Measurements from ENCODE around the gene SLC22A3.
"Not testable (repeated sequence)": the region's sequence is repeated elsewhere in the genome, so short reads cannot be mapped to it uniquely, and the experiment has no call there.

SLC22A3 gene

GRCh38 chr6:160337301-160337700 is 10.9 kb upstream of the SLC22A3 start:
- no peak for DNase-seq

- DNase-seq, result no peak
These were observed 10.2 kb upstream of the SLC22A3 start for GRCh38 chr6:160337991-160338390.

- no peak for DNase-seq
These were observed 5.0 kb upstream of the SLC22A3 start for GRCh38 chr6:160343144-160343543.

DNA sequence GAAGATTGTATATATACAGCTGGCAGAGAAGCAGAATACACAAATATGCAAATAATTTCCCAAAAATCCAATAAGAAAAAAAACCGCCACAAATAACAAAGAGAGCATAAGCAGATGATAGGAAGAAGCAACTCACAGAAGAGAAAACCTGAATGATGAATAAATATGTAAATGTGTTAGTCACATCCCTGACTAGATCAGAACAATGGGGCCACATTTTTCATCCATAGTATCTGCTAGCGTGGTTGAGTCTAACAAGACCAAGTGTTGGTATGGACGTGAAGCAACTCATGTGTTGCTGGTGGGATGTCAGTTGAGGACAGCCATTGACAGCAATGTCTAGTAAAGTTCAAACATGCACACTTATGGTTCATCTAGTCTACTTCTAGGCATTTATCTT is 3.9 kb upstream of the SLC22A3 start:
- DNase-seq, result no peak

DNA sequence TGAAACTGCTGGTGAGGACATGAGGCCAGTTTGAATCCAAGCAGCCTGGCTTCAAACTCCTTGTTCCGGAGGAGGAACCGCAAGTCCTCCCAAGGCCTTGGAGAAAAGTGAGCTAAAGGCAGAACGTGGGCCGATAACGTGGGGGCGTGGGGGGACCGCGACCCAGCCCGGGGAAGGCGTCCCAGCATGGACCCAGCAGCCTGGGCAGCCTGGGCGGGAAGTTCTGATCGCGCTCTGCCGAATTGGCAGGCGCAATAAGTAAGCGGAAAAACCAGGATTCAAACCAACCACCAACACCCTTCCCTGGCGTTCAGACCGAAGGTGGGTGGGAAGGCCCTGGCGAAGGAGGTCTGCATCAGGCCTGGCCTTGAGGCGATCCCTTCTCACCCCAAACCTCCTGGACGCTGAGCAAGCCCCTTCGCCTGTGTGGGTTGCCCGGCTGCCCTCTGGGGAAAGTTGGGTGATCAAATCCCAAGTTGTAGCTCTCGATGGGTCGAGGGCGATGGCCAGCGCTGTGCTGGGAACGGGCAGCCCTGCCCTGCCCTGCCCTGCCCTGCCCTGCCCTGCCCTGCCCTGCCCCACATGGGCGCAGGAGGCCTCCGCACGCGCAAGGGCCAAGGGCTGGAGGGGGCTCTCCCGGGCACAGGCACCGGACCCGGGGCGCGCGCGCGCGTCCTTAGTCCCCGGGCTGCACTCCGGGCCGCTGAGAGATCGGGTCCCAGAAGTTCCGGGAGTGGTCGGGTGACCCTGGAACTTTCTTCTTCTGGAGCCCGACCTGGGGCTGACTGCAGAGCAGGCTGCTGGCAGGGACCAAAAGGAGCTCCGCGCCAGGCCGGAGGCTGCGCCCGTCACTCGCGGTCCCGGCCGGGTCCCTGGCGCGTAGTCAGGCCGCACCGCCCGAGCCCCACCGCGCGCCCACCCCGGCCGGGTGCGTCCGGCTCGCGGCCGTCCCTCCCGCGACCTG is 637 bp upstream of the SLC22A3 start:
- no peak for DNase-seq

- peak; percentile 34 for DNase-seq
These were observed 853 bp downstream of the SLC22A3 start for GRCh38 chr6:160349020-160349441.

- DNase-seq, result no peak
These were observed 1.7 kb downstream of the SLC22A3 start for GRCh38 chr6:160349814-160350350.

- no peak for DNase-seq
These were observed 5.8 kb downstream of the SLC22A3 start for GRCh38 chr6:160353950-160354496.

DNA sequence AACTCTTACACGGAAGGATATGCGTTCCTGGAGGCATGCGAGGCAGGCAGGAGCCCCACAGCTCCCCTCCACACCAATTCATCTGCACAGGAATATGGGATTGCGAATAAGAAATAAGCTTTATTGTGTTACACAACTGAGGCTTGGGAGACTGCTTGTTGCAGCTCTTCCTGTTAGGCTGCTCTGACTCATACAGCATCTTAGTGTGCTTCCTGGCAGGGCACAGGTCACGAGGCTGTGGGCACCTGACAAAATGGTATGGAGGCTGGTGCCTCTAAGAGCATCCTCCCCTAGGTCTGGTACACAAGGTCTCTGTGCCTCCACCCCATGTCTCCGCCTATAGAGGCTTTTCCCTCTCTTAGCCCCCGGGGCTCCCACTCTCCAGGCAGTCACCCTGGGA is 6.8 kb downstream of the SLC22A3 start:
- no peak for DNase-seq

DNA sequence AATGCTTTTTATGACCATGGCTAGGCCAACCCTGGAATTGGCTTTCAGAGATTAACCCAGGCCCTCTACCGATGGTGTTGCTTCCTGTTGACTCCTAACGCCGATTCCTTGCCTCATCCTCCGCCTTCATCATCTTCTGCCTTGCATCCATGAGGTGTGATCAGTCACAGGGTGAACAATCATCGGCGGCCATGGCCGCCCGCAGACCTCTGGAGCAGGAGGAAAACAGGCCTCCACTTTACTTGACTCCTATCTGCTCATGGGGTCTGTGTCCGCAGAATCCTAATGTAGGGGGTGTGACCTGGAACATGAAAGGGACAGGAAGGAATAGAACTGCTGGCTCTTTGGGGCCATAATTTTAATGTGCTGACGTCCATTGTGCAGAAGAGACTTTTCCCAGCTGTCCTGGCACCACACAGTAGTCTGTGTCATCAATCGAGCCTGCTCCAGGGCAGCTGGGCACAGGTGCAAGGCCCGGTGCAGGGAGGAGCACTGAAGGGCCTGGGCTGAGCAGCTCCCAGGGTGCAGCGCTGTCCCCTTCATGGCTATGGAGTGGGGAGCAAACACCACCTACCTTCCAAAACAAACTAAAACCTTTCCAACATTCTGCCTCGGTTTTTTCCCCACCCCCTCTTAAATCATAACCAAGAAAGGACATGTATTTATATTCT is 8.0 kb downstream of the SLC22A3 start:
- DNase-seq, result peak; percentile 85

DNA sequence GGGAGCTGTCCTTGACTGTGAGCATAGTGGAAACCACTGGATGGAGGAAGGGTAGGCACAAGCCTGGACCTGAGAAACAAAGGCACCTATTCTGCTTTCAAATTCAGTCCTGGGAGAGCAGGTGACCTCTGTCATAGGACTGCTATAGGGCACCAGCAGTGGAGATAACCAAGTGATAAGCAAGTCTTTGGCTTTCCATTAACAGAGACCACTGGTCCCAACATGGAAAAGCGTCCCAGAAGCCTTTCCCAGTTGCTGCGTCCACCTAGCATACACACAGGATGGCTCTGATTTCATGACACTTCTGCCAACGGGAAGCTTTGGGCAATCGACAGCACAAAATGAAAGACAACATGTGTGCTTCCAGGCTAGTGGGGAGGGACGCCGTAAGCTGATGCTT is 8.9 kb downstream of the SLC22A3 start:
- peak; percentile 74 for DNase-seq

DNA sequence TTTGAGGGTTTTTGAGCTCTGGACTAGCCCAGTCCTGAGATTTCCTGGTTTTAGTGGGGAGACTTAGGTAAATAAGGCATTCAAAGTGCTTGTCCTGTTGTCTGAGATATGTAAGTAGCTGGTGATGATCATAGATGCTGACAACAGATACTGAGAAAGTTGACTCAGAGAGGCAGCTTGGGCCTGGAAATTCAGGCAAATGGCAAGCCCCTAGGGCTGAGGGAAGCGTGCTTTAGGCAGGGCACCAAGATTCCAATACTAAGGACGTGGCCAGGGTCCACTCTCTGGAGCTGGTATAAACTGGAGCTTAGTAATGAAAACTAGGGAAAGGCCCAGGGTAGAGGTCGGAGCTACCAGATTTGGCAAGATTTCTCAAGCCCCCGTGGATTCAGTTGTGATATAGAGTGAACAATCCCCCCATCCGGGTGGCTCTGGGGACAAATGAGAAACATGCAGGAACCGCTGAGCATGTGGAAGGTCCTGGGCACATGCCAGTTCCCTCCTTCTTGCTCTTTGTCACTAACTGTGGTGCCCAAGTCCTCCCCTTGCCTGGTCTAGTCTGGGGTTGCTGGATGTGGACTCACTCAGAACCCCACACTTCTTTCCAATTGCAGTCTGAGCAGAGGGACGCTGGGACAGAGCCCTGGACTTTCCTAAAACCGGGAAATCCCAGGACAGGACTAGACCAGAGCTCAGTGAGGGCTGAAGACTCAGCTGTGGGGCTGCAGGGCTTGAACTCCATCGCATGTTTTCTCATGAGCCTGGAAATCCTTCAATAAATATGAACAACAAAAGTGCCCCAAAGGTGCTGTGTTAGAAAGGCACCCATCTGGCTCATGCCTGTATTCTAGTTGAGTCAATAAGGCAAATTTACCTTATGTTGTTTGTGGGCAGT is 10.3 kb downstream of the SLC22A3 start:
- no peak for DNase-seq

DNA sequence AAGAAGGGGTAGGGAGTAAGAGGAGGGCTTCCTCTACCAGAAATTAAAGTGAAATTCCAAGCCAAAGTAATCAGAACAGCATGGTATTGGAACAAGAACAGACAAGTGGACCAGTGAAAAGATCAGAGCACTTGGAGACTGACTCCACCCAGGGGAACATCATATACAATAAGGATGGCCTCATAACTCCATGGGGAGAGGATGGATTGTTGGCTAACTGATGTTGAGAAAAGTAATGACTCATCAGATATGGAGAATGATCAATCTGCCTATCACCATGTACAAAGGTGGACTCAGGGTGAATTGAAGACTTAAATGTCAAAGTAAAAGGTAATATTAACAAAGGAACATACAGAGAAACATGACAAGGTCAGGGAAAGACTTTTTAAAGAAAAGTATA is 12.8 kb downstream of the SLC22A3 start:
- DNase-seq, result no peak

- DNase-seq, result no peak
These were observed 14.4 kb downstream of the SLC22A3 start for GRCh38 chr6:160362556-160362955.

DNA sequence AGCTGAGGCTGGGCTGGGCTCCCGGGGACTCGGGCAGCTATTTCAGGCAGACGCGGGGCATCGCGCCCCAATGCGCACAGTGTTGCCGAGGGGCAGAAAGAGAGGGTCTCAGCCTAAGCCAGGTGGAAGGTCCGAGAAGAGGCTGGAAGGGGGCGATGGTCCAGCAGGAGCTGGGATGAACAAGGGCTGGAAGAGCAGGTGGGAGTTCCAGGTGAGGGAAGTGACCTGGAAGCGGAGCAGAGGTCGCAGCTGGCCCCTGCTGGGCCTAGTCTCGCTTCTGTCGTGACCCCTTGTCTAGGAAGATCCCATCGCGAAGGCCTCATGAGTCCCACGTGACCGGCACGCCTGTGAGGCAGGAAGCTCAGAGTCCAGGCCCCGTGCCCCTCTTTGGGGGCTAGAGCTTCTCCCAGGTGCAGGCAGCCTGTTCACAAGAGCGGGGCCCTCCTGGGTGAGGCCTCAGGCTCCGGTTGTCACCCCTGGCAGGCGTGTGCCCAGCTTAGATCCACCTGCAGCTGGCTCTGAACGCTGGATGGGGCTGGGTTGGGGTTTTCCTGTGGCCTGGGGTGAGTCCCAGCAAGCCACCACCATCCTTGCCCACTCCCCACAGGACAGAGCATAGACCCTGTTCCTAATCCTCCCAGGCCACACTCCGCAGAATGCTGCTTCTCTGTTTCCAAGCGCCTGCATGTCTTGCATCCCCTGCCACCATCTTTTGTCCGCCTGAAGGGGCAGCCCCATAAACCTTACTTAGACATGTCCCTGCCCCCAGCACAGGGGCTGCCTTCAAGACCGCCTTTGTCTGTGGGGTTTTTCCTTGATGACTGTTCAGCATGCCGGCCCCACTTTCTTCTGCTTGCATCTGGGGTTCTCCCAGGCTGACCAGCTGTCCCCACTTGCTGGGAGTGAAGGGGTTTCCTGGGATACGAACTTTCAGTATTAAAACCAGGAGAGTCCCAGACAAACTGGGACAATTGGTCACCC is 15.1 kb downstream of the SLC22A3 start:
- DNase-seq, result no peak

- DNase-seq, result no peak
These were observed 16.9 kb downstream of the SLC22A3 start for GRCh38 chr6:160365117-160365516.

DNA sequence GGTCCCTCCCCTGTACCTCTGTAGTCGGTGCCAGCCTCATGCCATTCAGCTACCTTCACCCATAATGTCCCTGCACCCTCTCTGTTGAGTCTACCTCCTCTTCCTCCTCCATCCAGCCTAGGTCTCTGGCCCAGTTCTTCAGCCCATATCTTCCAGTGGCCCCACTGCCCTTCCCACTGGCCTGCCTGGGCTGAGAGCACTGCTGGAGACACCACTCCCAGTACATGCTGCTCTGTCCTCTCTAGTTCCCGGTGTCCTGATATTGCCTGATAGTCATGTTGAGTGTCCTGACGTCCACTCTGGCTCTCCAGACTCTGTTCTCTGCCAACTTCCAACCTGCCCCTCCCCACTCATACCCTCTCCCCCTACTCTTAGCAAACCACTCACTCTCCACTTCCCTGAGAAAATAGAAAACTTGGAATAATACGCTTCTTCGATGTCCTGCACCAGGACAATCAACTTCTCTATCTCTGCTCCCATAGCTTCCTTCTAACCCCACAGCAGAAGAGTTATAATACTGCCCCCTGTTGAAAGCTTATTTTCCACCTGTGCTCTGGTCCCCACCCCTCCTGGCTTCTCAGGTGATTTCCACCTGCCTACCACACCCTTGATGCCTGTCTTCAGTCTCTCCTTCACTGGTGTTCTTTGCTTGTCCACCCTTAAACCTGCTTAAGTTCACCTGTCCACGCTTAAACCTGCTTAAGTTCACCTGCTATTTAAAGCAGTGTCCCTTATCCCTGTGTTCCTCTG is 19.8 kb downstream of the SLC22A3 start:
- DNase-seq, result no peak

- no peak for DNase-seq
These were observed 20.5 kb downstream of the SLC22A3 start for GRCh38 chr6:160368670-160369069.

- not testable (repeated sequence) for DNase-seq
These were observed 25.4 kb downstream of the SLC22A3 start for GRCh38 chr6:160373601-160374000.

- no peak for DNase-seq
These were observed 26.8 kb downstream of the SLC22A3 start for GRCh38 chr6:160374836-160375560.

All from NCI-H2029 treated with DMSO at 0.1 percent for 48 hours (cell line).